Gastroesophageal sphincter (tissue), 3 donors: ENCODE results near the gene TMBIM4.

ENCODE experiments used
- CTCF ChIP-seq, 4 experiments: fragments of 200-600 bp in 2 of 4; fragments of 450-650 bp in 2 of 4; sonication (generic) in 1 of 4; IDR thresholded peaks; one replicate each; pipeline ENCODE4 v1.5.1; 2017 to 2019; ENCODE audit warnings: antibody characterized with exemption in 4 of 4, mild to moderate bottlenecking in 2 of 4, moderate library complexity in 2 of 4
- POLR2A ChIP-seq, 2 donors: fragments of 450-650 bp; IDR thresholded peaks; one replicate each; pipeline ENCODE4 v1.6.1; 2017; ENCODE audit warnings: antibody characterized with exemption in 2 of 2, mild to moderate bottlenecking in 2 of 2, moderate library complexity in 1 of 2

GRCh38 chr12:66196806-66197205 is 27.0 kb upstream of the TMBIM4 start:
- TF ChIP-seq CTCF (IDR thresholded peaks at IDR 0.05), result no peak
- no peak for TF ChIP-seq POLR2A (IDR thresholded peaks at IDR 0.05)
